Stimulated activated CD4-positive, alpha-beta T cell treated with anti-CD3 and anti-CD28 coated beads, Interleukin-1b, Interleukin-23, amount 100 ng/mL, for 24 hours (primary cell): ENCODE measurements around the gene TTPAL.
A peak's percentile ranks its signal among the peaks of the same experiment; 100 is the strongest.

Experiments
- DNase-seq, 4 experiments: peaks; one replicate each; pipeline ENCODE4 v3.0.0-alpha.2; 2020; ENCODE audit warnings: low read depth in 4 of 4, low spot score in 1 of 4

TTPAL gene

GRCh38 chr20:44475694-44476560, at the start of gene TTPAL:
TTPAL (plus strand) TSS chr20:44475874; CDS start chr20:44480000, 4,126 bp downstream.
- DNase-seq, result peak; percentile 87 to 88 (median 87)

DNA sequence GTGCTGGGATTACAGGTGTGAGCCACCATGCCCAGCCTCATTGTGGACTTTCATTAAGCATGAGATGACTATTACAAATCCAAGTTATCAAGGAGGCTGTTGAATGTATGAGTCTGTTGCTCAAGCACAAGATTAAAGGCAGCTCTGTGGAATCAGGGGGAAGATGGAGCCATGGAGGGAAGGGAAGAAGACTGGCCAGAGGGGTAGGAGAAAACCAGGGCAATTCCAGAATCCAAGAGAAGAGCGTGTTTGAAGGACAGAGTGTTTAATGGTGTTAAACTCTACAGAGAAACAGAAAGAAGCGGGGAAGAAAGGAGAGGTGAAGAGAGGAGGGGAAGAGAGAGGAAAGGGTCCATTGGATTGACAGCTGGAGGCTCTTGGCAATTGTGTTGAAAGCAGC, 49.8 kb upstream of the TTPAL start:
- DNase-seq, result no peak

- no peak for DNase-seq
Measured at GRCh38 chr20:44426879-44427790, 48.5 kb upstream of the TTPAL start.

DNA sequence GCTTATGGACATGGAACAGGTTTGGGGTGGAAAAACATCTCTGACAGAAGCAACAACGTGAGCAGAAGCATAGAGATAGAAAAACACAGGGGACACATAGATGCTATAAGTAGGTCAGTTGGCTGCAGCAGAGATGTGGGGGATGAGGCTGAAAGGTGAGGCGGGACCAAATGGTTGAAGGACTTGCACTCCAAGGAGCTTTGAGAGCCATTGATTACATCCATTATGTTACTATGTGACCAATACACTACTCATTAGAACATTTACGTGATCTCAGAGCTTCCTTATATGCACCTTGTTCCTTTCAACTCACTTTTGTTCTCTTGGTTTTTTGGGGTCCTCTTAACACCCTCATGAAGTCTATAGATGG, 47.9 kb upstream of the TTPAL start:
- no peak for DNase-seq

GRCh38 chr20:44428174-44429016, 47.3 kb upstream of the TTPAL start:
- DNase-seq, result no peak

DNA sequence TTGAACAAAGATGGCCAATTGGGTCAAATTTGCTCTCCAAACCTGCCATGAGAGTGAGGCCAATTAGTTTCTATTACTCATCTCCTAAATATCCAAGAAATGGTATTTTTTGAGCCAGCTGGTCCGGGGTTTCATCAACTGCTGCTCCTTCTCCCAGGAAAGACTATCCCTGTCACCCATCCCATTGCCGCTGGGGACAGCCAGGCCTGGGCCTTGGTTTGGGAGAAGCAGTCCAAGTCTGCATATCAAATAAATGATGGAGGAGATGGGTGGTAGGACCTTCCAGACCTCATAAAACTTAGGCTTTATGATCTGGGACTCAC, 46.7 kb upstream of the TTPAL start:
- DNase-seq, result no peak

GRCh38 chr20:44429419-44430269, 46.0 kb upstream of the TTPAL start:
- no peak for DNase-seq

GRCh38 chr20:44430270-44431065, 45.2 kb upstream of the TTPAL start:
- DNase-seq, result no peak

DNA sequence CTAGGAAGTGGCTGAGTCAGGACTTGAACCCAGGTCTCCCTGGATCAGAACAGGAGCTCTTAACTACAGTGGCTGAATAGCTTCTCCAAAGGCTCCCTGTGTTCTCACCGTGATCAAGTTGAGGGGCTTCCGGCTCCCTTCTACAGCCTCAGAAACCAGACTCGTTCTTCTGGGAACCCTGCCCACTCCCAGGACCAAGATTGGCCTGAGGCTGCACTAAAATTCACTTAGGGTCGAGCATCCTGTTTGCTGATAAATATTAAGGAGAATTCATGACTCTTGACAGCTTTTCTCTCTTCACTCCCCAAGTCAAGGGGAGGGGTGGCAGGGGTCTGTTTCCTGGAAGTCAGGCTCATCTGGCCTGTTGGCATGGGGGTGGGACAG, 44.6 kb upstream of the TTPAL start:
- DNase-seq, result no peak

DNA sequence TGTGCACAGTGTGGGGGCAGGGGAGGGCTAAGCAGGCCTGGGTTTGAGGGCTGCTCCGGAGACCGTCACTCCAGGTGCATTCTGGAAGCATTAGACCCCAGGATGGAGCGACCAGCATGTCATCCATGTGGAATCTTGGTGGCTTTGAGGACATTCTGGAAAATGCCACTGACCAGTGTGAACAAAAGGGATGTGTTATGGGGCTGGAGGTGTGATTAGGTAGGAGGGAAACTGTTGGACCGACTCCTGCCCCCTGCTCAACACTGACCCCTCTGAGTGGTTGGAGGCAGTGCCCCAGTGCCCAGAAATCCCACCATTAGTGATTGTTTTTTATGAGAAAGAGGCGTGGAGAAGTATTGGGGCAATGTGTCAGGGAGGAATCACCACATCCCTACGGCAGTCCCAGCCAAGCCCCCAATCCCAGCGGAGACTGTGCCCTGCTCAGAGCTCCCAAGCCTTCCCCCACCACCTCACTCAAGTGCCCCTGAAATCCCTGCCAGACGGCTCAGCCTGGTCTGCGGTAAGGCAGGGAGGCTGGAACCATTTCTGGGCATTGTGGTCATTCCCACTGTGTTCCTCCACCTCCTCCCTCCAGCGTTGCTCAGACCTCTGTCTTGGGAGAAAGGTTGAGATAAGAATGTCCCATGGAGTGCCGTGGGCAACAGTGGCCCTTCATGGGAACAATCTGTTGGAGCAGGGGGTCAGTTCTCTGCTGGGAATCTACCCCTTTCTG, 44.0 kb upstream of the TTPAL start:
- DNase-seq, result no peak

DNA sequence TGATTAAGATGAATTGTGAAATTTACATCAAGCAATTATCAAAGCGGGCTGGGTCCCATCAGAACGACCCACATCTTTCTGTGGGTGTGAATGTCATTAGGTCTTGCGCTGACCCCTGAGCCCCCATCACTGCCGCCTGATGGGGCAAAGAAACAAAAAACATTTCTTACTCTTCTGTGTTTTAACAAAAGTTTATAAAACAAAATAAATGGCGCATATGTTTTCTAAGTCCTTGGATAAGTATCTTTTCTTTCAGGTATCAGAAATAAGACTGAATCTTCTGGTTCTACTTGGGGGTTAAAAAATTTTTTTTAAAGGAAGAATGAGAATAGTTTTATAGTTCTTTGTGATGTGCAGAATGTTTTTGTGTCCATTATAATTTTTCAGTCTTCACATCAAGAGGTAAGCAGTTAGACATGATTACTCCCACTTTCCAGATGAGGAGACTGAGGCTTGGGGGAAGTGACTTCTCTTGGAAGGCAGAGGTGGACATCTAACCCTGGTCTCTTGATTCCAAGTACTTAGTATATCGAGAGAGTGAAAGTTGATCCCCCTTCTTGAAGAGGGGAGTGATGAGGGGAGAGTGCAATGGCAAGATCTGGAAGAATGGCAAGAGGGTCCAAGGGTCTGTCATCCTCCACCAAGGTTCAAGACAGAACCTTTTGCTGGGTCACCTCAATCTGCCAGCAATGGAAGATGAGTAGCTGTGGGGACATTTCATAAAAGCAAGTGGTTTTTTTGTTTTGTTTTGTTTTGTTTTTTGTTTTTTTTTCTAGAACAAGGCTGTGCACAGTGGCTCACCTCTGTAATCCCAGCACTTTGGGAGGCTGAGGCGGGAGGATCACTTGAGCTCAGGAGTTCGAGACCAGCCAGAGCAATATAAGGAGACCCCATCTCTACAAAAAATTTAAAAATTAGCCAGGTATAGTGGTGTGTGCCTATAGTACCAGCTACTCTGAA, 42.8 kb upstream of the TTPAL start:
- DNase-seq, result no peak

- no peak for DNase-seq
Measured at GRCh38 chr20:44433751-44434538, 41.7 kb upstream of the TTPAL start.

- DNase-seq, result no peak
Measured at GRCh38 chr20:44435630-44436335, 39.9 kb upstream of the TTPAL start.

DNA sequence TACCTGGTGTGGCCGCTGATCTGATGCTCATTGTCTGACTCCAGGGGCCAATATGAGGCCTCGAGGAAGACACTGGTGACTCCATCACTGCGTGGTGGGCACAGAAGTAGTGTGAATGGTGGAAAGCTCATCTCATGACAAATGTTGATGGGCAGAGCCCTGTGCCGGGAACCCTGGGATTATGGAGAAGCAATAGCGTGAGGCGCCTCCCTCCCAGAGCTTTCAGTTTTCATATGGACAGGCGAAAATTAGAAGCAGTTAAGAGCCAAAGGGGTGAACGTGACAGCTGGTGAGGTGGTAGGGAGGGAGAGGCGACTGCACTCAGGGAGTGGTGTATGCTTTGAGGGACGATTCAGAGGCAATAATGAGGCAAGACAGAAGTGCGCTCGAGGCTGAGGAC, 39.3 kb upstream of the TTPAL start:
- DNase-seq, result no peak

DNA sequence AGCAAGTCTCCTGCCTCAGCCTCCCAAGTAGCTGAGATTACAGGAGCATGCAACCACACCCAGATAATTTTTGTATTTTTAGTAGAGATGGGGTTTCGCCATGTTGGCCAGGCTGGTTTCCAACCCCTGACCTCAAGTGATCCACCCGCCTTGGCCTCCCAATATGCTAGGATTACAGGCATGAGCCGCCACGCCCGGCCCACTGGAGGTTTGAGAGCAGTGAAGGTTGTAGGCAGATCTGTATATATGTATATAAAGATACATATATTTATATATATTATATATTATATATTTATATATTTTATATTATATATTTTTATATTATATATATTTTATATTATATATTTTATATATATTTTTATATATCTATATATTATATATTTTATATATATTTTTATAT, 38.2 kb upstream of the TTPAL start:
- DNase-seq, result no peak

- DNase-seq, result no peak
Measured at GRCh38 chr20:44438782-44439181, 36.9 kb upstream of the TTPAL start.
